Measurements from ENCODE around the gene RELCH.

RELCH gene, protein sequence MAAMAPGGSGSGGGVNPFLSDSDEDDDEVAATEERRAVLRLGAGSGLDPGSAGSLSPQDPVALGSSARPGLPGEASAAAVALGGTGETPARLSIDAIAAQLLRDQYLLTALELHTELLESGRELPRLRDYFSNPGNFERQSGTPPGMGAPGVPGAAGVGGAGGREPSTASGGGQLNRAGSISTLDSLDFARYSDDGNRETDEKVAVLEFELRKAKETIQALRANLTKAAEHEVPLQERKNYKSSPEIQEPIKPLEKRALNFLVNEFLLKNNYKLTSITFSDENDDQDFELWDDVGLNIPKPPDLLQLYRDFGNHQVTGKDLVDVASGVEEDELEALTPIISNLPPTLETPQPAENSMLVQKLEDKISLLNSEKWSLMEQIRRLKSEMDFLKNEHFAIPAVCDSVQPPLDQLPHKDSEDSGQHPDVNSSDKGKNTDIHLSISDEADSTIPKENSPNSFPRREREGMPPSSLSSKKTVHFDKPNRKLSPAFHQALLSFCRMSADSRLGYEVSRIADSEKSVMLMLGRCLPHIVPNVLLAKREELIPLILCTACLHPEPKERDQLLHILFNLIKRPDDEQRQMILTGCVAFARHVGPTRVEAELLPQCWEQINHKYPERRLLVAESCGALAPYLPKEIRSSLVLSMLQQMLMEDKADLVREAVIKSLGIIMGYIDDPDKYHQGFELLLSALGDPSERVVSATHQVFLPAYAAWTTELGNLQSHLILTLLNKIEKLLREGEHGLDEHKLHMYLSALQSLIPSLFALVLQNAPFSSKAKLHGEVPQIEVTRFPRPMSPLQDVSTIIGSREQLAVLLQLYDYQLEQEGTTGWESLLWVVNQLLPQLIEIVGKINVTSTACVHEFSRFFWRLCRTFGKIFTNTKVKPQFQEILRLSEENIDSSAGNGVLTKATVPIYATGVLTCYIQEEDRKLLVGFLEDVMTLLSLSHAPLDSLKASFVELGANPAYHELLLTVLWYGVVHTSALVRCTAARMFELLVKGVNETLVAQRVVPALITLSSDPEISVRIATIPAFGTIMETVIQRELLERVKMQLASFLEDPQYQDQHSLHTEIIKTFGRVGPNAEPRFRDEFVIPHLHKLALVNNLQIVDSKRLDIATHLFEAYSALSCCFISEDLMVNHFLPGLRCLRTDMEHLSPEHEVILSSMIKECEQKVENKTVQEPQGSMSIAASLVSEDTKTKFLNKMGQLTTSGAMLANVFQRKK

DNA sequence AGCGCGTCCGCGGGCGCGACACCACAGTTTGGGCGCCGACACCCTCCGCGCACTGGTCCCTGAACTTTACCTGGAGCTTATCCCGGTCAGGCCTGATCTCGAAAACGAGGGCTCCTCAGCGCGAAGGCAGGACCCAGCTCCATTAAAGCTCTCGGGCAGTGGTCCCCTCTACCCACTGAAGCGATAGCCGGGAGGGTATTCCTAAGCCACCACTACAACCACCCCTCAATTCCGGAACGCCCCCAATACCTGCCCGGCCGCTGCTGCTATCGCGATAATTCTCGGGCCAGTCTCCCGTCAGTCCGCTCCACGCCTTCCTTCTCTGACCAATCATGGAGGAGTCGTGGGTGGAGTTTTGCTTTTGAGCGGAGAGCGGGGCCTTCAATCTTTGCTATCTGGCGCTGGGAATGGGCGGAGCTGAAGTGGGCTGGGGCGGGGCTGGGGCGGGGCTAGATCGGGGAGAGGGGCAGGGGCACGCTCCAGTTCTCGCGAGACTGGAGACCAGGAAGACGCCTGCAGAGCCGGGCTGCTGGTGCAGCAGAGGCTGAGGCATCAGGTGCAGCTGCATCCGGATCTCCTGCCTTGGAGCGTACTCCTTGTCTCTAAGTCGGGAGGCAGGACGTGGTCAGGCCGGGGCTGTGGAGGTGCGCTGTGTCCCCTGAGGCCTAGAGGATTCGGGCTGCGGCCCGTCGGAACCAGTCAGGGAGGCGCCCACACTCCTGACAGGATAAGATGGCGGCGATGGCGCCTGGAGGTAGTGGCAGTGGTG lies at the start of gene RELCH, which contains the start of gene PIGN:
TSS of gene RELCH (plus strand) at position 482 of the 769 bp plus-strand sequence. CDS start at position 733, 251 bp downstream.
TSS of gene PIGN (minus strand) at position 283 of the 769 bp plus-strand sequence. CDS start 25,703 bp downstream, outside the sequence.
- peak within 1 kb of the TSS; percentile 98 for H3K4me3 ChIP-seq (replicated peaks; ENCODE audit: low read depth, low read length)
- peak; percentile 91 for DNase-seq (ENCODE audit: extremely low read depth, low read depth)
- TF ChIP-seq, protein P1, sequence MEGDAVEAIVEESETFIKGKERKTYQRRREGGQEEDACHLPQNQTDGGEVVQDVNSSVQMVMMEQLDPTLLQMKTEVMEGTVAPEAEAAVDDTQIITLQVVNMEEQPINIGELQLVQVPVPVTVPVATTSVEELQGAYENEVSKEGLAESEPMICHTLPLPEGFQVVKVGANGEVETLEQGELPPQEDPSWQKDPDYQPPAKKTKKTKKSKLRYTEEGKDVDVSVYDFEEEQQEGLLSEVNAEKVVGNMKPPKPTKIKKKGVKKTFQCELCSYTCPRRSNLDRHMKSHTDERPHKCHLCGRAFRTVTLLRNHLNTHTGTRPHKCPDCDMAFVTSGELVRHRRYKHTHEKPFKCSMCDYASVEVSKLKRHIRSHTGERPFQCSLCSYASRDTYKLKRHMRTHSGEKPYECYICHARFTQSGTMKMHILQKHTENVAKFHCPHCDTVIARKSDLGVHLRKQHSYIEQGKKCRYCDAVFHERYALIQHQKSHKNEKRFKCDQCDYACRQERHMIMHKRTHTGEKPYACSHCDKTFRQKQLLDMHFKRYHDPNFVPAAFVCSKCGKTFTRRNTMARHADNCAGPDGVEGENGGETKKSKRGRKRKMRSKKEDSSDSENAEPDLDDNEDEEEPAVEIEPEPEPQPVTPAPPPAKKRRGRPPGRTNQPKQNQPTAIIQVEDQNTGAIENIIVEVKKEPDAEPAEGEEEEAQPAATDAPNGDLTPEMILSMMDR (IDR thresholded peaks at IDR 0.05; ENCODE audit: low read depth, low read length, missing control alignments), result no peak

DNA sequence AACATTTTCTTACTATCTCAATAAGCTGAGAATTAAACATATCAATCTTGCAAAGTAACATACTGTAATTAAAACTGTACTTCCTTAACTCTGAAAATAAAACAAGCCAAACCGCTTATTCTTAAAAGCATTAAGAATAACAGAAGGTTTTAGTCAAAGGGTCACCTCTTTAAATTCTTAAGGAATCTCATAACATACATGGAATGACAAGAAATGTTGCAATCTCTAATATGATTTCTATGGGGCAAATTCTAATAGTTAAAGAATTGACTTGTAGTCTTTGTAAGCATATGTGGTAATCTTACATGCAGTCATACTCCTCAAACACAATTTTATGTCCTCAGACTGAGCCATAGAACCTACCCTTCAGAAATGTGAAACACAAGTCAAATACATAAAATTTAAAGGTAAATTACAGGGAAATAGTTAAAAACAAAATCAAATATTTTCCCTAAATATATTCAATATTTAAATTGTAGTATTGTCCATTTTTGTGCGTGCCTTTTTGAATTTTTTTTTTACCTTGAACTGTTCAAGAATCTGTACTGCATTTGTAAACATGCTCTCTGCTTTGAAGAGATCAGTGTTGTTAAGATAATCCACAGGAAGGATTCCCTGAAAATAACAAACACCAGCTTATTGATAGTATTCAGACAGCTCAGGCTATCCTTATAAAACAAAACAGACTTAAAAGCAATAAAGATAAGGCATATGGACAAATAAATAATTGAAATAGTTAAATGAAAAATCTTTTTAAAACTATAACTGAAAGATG lies 48.4 kb upstream of the RELCH start:
- TF ChIP-seq, protein P1 (IDR thresholded peaks at IDR 0.05; ENCODE audit: low read depth, low read length, missing control alignments), result no peak
- DNase-seq (ENCODE audit: extremely low read depth, low read depth), result no peak
- no peak overlapping the region for H3K4me3 ChIP-seq (replicated peaks; ENCODE audit: low read depth, low read length)

DNA sequence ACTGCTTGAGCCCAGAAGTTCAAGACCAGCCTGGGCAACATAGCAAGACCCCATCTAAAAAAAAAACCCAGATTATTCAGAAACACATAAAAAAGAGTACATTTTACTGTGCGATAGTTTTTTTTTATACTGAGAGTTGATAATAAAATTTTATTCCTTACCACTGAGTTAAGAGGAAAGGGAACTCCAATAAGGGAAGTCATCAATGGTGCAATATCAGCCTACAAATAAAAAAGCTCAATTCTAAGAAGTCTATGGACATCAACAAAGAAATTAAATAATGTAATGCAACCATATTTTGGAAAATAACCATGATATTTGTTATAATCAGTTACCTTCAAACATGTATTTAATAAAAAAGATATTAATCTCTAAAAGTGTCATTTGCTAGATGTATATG lies 46.8 kb upstream of the RELCH start:
- TF ChIP-seq, protein P1 (IDR thresholded peaks at IDR 0.05; ENCODE audit: low read depth, low read length, missing control alignments), result no peak
- DNase-seq (ENCODE audit: extremely low read depth, low read depth), result no peak
- no peak overlapping the region for H3K4me3 ChIP-seq (replicated peaks; ENCODE audit: low read depth, low read length)

DNA sequence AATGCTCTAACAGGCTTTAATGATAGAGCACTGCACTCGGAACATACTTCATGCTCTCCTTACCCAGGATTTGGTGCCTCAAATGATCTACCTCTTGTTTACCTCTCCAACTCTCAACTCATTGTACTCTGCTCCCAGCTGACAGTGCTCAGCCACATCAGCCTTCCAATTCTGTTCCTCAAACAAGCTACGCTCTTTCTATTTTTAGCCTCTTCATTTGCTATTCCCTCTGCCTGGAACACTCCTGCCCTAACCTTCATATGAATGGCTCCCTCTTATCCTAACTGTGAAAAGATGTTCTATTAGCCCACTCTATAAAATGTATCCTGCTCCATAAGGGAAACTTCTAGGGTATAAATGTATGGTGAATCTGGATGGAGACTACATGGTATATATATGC lies 42.7 kb upstream of the RELCH start:
- no peak overlapping the region for H3K4me3 ChIP-seq (replicated peaks; ENCODE audit: low read depth, low read length)
- no peak for DNase-seq (ENCODE audit: extremely low read depth, low read depth)
- TF ChIP-seq, protein P1 (IDR thresholded peaks at IDR 0.05; ENCODE audit: low read depth, low read length, missing control alignments), result no peak

DNA sequence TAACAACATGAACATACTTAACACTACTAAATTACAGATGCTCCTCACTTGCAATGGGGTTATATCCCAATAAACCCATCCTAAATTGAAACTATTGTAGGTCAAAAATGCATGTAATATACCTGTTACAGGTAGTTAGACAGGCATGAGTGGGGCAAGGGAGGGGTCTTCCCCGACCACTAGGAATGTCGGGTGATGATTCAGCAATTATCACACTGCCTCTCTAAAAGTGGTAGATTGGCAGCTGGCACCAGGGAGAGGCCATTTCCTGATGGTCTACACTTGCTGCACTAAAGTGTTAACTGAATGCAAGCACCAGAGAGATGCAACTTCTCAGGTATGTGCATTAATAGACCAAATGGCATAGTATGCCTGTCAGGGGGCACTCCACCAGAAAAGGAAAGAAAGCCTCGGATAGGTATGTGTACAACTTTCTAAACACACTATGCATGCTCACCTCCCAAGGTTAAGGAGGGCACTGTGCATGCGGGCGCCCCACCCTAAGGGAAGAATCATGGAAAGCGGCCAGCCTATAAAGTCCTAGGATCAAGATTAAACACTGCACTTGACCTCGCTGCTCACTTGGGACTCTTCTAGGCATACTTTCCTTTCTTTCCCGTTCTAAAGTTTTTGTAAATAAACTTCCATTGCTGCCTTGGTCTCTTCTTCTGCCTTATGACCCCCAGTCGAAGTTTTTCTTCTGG lies 35.8 kb upstream of the RELCH start:
- no peak overlapping the region for H3K4me3 ChIP-seq (replicated peaks; ENCODE audit: low read depth, low read length)
- DNase-seq (ENCODE audit: extremely low read depth, low read depth), result no peak
- TF ChIP-seq, protein P1 (IDR thresholded peaks at IDR 0.05; ENCODE audit: low read depth, low read length, missing control alignments), result no peak

All from HFF-Myc (cell line).